ENCODE results near the gene POU6F2. TPM values are rescaled to one million over a fixed set of nuclear protein-coding genes. Genes with fewer than 3 reads are reported as not detected.

The POU6F2 gene
- total RNA-seq, 2 donors from 2014 or later: 5.2 to 6.3 TPM

GRCh38 chr7:39212876-39213275 is 235.2 kb downstream of the POU6F2 start:
- no peaks in the 10 kb centered on the region for H3K27me3 ChIP-seq
- 39 to 41% methylated on average over 2 of the region's 2 CpGs for WGBS, 2 donors
- no peaks in the 10 kb centered on the region for H3K36me3 ChIP-seq (replicated peaks in 1 of 2; ENCODE audit: insufficient read depth in 1 of 2, low read depth in 2 of 2)
- no peaks in the 10 kb centered on the region for H3K4me1 ChIP-seq
- H3K4me3 ChIP-seq: no peak overlapping the region
- no peaks in the 10 kb centered on the region for H3K9me3 ChIP-seq
- DNase-seq: no peak
- no peak for ATAC-seq
- TF ChIP-seq POLR2A (IDR thresholded peaks at IDR 0.05) (no peak), CTCF (IDR thresholded peaks at IDR 0.05) (no peak)
- intact Hi-C loops (cut with DNase I): no loop called here
- H3K27ac ChIP-seq: no peak overlapping the region

- DNase-seq (no peak), ATAC-seq (no peak)
- Histone ChIP-seq H3K4me3 (no peak overlapping the region), H3K36me3 (replicated peaks in 1 of 2; ENCODE audit: insufficient read depth in 1 of 2, low read depth in 2 of 2) (no peaks in the 10 kb centered on the region), H3K27me3 (no peaks in the 10 kb centered on the region), H3K27ac (no peak overlapping the region), H3K9me3 (no peaks in the 10 kb centered on the region), H3K4me1 (no peaks in the 10 kb centered on the region)
- TF ChIP-seq CTCF (IDR thresholded peaks at IDR 0.05): no peak
- no peak for TF ChIP-seq POLR2A (IDR thresholded peaks at IDR 0.05)
- whole genome bisulfite sequencing, 2 donors: 62 to 72% methylated on average over 3 of the region's 3 CpGs
- intact Hi-C loops (cut with DNase I): no loop called here
Measured at GRCh38 chr7:39217783-39218182, 240.1 kb downstream of the POU6F2 start.

- DNase-seq: no peak
- intact Hi-C loops (cut with DNase I): no loop called here
- H3K9me3 ChIP-seq: no peaks in the 10 kb centered on the region
- TF ChIP-seq CTCF (IDR thresholded peaks at IDR 0.05): no peak
- TF ChIP-seq POLR2A (IDR thresholded peaks at IDR 0.05): no peak
- H3K27ac ChIP-seq: no peak overlapping the region
- WGBS, 2 donors: 75 to 78% methylated on average over 4 of the region's 4 CpGs
- H3K27me3 ChIP-seq: no peaks in the 10 kb centered on the region
- no peak overlapping the region for H3K4me3 ChIP-seq
- H3K4me1 ChIP-seq: no peaks in the 10 kb centered on the region
- H3K36me3 ChIP-seq (replicated peaks in 1 of 2; ENCODE audit: insufficient read depth in 1 of 2, low read depth in 2 of 2): no peaks in the 10 kb centered on the region
- ATAC-seq: no peak
Measured at GRCh38 chr7:39219869-39220268, 242.2 kb downstream of the POU6F2 start.

GRCh38 chr7:39221901-39222300 is 244.2 kb downstream of the POU6F2 start:
- H3K9me3 ChIP-seq: no peaks in the 10 kb centered on the region
- 25 to 30% methylated on average over 1 of the region's 1 CpG for WGBS, 2 donors

More at GRCh38 chr7:39221901-39222300, 244.2 kb downstream of the POU6F2 start:
- Histone ChIP-seq H3K36me3 (replicated peaks in 1 of 2; ENCODE audit: insufficient read depth in 1 of 2, low read depth in 2 of 2) (no peaks in the 10 kb centered on the region), H3K27ac (no peak overlapping the region), H3K4me1 (no peaks in the 10 kb centered on the region), H3K27me3 (no peaks in the 10 kb centered on the region), H3K4me3 (no peak overlapping the region)
- ATAC-seq (no peak), DNase-seq (no peak)
- intact Hi-C loops (cut with DNase I): no loop called here
- TF ChIP-seq CTCF (IDR thresholded peaks at IDR 0.05) (no peak), POLR2A (IDR thresholded peaks at IDR 0.05) (no peak)

Data from body of pancreas (tissue), 4 donors.